ENCODE data around the gene VWF.

VWF gene

DNA sequence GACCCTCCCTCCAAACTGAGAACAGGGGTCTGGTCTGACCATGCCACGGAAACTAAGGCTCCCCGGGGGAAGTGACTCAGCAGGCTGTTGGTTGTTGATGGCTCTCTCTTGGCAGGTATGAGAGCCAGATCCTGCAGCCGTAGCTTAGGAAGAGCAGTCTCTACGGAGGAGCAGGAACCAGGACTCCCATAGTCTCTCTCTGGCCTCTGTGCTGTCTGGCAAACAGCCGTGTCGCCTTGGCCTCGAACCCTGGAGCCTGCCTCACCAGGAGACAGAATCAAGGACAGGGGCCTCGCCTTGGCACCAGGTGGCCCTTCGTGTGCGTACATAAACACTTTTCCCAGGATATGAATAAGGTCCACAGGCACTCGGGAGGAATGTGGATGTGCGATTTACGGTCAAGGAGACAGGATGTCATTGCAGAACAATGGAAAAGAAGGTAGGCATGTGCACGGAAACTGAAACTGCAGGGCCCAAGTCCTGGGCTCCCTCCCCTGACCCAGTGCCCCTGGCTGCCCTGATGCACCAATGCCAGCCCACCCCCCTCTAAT lies 7.9 kb downstream of the VWF start:
- H3K4me3 ChIP-seq (ENCODE audit: low read depth, low read length): no peak overlapping the region
- TF ChIP-seq, protein P1, sequence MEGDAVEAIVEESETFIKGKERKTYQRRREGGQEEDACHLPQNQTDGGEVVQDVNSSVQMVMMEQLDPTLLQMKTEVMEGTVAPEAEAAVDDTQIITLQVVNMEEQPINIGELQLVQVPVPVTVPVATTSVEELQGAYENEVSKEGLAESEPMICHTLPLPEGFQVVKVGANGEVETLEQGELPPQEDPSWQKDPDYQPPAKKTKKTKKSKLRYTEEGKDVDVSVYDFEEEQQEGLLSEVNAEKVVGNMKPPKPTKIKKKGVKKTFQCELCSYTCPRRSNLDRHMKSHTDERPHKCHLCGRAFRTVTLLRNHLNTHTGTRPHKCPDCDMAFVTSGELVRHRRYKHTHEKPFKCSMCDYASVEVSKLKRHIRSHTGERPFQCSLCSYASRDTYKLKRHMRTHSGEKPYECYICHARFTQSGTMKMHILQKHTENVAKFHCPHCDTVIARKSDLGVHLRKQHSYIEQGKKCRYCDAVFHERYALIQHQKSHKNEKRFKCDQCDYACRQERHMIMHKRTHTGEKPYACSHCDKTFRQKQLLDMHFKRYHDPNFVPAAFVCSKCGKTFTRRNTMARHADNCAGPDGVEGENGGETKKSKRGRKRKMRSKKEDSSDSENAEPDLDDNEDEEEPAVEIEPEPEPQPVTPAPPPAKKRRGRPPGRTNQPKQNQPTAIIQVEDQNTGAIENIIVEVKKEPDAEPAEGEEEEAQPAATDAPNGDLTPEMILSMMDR (IDR thresholded peaks at IDR 0.05; ENCODE audit: low read depth, low read length, missing control alignments): no peak
- DNase-seq (ENCODE audit: low read depth): no peak
- in situ Hi-C loops (cut with HindIII; ENCODE audit: low sequenced_read_pairs): no loop called here

DNA sequence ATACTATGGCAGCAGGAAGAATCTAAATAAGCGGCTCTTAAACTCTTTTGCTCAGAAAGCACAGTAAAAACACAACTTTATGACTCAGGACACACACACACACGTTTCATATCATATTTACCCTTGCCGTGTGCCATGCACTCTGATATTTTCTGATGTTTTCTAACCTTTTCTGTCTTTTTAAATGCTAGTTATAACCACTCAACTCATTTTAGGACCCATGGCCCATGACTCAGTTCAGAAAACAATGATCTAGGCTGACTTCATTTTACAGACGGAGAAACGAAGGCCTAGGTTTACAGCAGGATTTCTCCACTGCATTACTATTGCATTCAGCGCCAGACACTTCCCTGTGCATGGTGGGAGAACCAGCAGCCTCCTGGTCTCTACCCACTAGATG lies 9.1 kb downstream of the VWF start:
- no peak overlapping the region for H3K4me3 ChIP-seq (ENCODE audit: low read depth, low read length)
- TF ChIP-seq, protein P1 (IDR thresholded peaks at IDR 0.05; ENCODE audit: low read depth, low read length, missing control alignments): no peak
- DNase-seq (ENCODE audit: low read depth): no peak
- in situ Hi-C loops (cut with HindIII; ENCODE audit: low sequenced_read_pairs): no loop called here

DNA sequence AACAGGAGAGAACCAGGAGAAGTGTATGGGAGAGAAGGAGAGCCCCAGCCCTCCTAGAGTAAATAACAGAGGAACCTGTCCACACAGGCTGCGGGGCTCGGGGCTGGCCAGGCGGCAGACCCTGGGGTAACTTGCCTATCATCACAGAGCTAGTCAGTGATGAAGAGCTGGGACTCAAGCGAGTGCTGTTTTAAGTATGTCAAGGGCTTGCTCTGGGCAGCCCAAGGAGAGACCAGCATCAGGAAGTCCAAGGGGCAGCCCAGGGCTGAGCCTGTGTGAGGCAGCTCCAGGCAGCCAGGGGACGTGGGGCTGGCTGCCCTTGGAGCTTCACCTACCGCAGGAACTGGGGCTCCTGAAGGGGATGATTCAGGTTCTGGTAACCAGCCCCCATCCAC lies 10.0 kb downstream of the VWF start:
- no peak for DNase-seq (ENCODE audit: low read depth)
- in situ Hi-C loops (cut with HindIII; ENCODE audit: low sequenced_read_pairs): no loop called here
- TF ChIP-seq, protein P1 (IDR thresholded peaks at IDR 0.05; ENCODE audit: low read depth, low read length, missing control alignments): no peak
- H3K4me3 ChIP-seq (ENCODE audit: low read depth, low read length): no peak overlapping the region

- DNase-seq (ENCODE audit: low read depth): no peak
- H3K4me3 ChIP-seq (ENCODE audit: low read depth, low read length): no peak overlapping the region
- TF ChIP-seq, protein P1 (IDR thresholded peaks at IDR 0.05; ENCODE audit: low read depth, low read length, missing control alignments): no peak
- in situ Hi-C loops (cut with HindIII; ENCODE audit: low sequenced_read_pairs): no loop called here
Observed at GRCh38 chr12:6113691-6114475, 10.6 kb downstream of the VWF start.

DNA sequence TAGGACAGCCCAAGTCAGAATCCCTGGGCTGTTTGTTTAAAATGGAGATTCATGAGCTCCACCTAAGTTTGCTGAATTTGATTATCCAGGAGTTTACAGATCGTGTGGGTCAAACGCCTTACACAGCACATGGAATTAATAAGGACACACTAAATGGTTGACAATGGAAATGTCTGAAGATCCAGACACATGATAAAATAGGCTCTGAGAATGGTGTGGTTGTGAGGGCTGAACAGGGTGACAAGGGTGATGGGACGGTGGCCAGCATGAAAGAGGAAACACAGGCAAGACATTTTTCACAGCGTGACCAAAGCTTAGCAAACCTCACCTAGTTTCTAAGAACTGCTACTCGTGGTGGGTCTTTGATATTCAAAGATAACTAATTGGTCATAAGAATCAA lies 12.5 kb downstream of the VWF start:
- no peak for DNase-seq (ENCODE audit: low read depth)
- in situ Hi-C loops (cut with HindIII; ENCODE audit: low sequenced_read_pairs): no loop called here
- no peak overlapping the region for H3K4me3 ChIP-seq (ENCODE audit: low read depth, low read length)
- TF ChIP-seq, protein P1 (IDR thresholded peaks at IDR 0.05; ENCODE audit: low read depth, low read length, missing control alignments): no peak

DNA sequence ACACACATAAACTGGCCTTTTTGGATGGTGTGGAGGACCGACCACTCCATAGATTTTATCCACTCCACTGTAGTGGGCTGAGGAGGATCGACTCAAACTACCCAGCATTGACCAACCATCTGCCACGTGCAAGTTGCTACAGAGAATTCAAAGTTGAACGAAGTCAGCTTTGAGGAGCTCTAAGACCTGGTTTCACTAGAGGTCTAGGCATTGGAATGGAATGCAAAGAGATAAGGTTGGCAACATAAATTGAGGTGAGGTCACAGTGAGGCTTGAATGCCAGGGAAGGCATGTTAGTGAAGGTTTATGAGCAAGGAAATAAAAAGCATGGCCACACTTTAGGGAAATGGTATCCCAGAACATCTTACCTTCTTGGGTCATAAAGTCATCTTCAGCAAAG lies 14.5 kb downstream of the VWF start:
- in situ Hi-C loops (cut with HindIII; ENCODE audit: low sequenced_read_pairs): no loop called here
- DNase-seq (ENCODE audit: low read depth): no peak
- TF ChIP-seq, protein P1 (IDR thresholded peaks at IDR 0.05; ENCODE audit: low read depth, low read length, missing control alignments): no peak
- H3K4me3 ChIP-seq (ENCODE audit: low read depth, low read length): no peak overlapping the region

All from astrocyte of the cerebellum (primary cell).